Measurements from ENCODE around the gene NBPF1. TPM values are rescaled to one million over a fixed set of nuclear protein-coding genes. Genes with fewer than 3 reads are reported as not detected.
"Not testable (repeated sequence)": the region's sequence is repeated elsewhere in the genome, so short reads cannot be mapped to it uniquely, and the experiment has no call there.

The NBPF1 gene
- total and polyA plus RNA-seq, 2 donors (not counting 3 experiments of a cell fraction or from before 2014, with no cell fraction given): 23.0 to 58.4 TPM

DNA sequence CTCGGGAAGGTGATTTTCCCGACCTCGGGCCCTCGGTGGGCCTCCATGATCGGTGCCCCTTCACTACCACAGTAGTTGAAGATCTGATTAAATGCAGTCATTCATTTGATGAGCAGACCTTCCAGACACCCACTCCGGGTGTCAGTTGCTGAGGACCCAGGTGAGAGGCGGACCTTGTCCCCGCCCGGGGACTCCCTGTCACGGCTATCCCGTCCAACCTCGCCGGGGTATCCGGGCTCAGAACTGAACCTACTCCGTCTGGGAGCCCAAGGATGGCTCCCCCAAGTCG lies 30.8 kb upstream of the NBPF1 start:
- H3K9me3 ChIP-seq (replicated peaks; ENCODE audit: control insufficient read depth, insufficient read depth, low read length): no peaks in the 10 kb centered on the region
- FAIRE-seq: no peak
- H3K36me3 ChIP-seq (ENCODE audit: control insufficient read depth in 2 of 2, extremely low read depth in 1 of 2, insufficient read depth in 2 of 2, low read length in 2 of 2): peaks cover 0 to 5% of the 10 kb centered on the region in 2 experiments
- peak overlapping the region; percentile 45 for H3K27ac ChIP-seq (ENCODE audit: insufficient read depth, low read depth, low read length)
- H3K4me1 ChIP-seq (ENCODE audit: control insufficient read depth, extremely low read depth, insufficient read depth, low read length): peaks cover 8% of the 10 kb centered on the region
- CTCF ChIA-PET: interaction anchor here (1.4 kb wide), 1 partner anchor 23 kb away, joined by 6 read pairs; no protein-coding TSS in a partner anchor
- H3K9me1 ChIP-seq (replicated peaks; ENCODE audit: control insufficient read depth, extremely low read depth, insufficient read depth, low read length): no peaks in the 10 kb centered on the region
- TSS peak; percentile 52 for BruUV-seq (replicated peaks)
- peak overlapping the region; percentile 92 for H3K9ac ChIP-seq (replicated peaks; ENCODE audit: extremely low read depth, insufficient read depth, low read length)
- DNase-seq (ENCODE audit: low read depth, low spot score): no peak
- dilution Hi-C loops (cut with MboI; ENCODE audit: extremely low pct_ligation_motif_present, low sequenced_read_pairs): no loop called here
- peak overlapping the region; percentile 89 for H3K4me2 ChIP-seq (ENCODE audit: insufficient read depth, low read length)
- no peaks in the 10 kb centered on the region for H4K20me1 ChIP-seq (replicated peaks; ENCODE audit: control insufficient read depth, extremely low read depth, insufficient read depth, low read length)
- POLR2A ChIA-PET: interaction anchor here (0.6 kb wide), 1 partner anchor 993 kb away, joined by 5 read pairs; no protein-coding TSS in a partner anchor
- H3K27me3 ChIP-seq (ENCODE audit: control insufficient read depth in 2 of 2, insufficient read depth in 2 of 2, low read length in 2 of 2): no peaks in the 10 kb centered on the region
- peak overlapping the region; percentile 46 to 82 (median 69) for H3K4me3 ChIP-seq (replicated peaks in 1 of 3; ENCODE audit: insufficient read depth in 1 of 3, low read depth in 1 of 3, low read length in 3 of 3)
- no peak for TF ChIP-seq JUN (IDR thresholded peaks at IDR 0.05; ENCODE audit: borderline replicate concordance, insufficient read depth, insufficient read length, low read depth)
- TF ChIP-seq FOS (IDR thresholded peaks at IDR 0.05; ENCODE audit: borderline replicate concordance, insufficient read depth, low read length): no peak
- TF ChIP-seq GATA2 (IDR thresholded peaks at IDR 0.05; ENCODE audit: insufficient read depth, insufficient read length, low read depth, low read length): no peak
- TF ChIP-seq POLR2A (IDR thresholded peaks at IDR 0.05; ENCODE audit: low read depth, low read length): no peak
- TF ChIP-seq EZH2 (IDR thresholded peaks at IDR 0.05; ENCODE audit: borderline replicate concordance, low read depth, low read length, severe bottlenecking): no peak
- TF ChIP-seq MAX (IDR thresholded peaks at IDR 0.05; ENCODE audit: insufficient read depth, insufficient read length): no peak
- no peak for TF ChIP-seq MYC (IDR thresholded peaks at IDR 0.05; ENCODE audit: low read depth, low read length)
- TF ChIP-seq POLR2AphosphoS5 (IDR thresholded peaks at IDR 0.05; ENCODE audit: insufficient read depth, low read depth, low read length): no peak
- TF ChIP-seq, protein P1, sequence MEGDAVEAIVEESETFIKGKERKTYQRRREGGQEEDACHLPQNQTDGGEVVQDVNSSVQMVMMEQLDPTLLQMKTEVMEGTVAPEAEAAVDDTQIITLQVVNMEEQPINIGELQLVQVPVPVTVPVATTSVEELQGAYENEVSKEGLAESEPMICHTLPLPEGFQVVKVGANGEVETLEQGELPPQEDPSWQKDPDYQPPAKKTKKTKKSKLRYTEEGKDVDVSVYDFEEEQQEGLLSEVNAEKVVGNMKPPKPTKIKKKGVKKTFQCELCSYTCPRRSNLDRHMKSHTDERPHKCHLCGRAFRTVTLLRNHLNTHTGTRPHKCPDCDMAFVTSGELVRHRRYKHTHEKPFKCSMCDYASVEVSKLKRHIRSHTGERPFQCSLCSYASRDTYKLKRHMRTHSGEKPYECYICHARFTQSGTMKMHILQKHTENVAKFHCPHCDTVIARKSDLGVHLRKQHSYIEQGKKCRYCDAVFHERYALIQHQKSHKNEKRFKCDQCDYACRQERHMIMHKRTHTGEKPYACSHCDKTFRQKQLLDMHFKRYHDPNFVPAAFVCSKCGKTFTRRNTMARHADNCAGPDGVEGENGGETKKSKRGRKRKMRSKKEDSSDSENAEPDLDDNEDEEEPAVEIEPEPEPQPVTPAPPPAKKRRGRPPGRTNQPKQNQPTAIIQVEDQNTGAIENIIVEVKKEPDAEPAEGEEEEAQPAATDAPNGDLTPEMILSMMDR (IDR thresholded peaks at IDR 0.05; ENCODE audit: extremely low read depth in 1 of 2, insufficient read depth in 1 of 2, low read depth in 1 of 2, low read length in 2 of 2): no peak
- peak overlapping the region; percentile 76 for H2AFZ ChIP-seq (ENCODE audit: low read depth, low read length)
- peaks cover 20% of the 10 kb centered on the region for H3K79me2 ChIP-seq (ENCODE audit: control insufficient read depth, insufficient read depth, low read length)
- intact Hi-C loops (cut with micrococcal nuclease): loop anchor here (2.0 kb wide), 1 partner anchor 23 kb away; no protein-coding TSS in a partner anchor

DNA sequence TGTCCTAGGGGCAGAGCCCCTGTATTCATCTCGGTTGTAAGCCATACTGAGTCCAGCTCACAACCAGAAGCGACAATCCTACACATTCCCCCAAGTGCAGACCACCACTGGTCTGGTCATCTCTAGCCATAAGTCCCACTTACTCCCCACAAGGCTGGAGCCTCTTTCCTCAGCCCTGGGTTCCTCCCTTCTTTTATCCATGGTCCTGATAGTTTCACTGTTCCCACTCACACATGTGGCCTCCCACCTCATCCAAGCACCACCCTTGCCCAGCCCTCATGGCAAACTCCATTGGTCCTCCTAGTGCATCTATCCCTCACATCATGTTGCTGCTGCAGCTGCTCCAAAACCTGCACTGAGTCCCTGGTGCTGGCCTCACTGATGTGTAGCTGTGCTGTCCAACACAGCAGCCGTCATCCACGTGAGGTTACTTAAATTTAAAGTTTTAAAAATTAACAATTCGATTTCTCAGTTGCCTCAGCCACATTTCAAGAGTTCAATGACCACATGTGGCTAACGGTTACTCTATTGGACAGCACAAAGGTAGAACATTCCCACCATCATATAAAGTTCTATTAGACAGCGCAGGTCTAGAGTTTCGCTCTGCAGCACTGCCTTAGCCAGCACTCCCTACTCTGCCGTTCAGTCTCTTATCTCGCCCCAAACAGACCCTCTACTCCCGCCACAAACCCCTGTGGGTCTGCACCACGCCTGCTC lies 30.3 kb upstream of the NBPF1 start:
- H3K4me2 ChIP-seq (ENCODE audit: insufficient read depth, low read length): peak overlapping the region; percentile 89
- POLR2A ChIA-PET: interaction anchor here (0.6 kb wide), 1 partner anchor 992 kb away, joined by 5 read pairs; no protein-coding TSS in a partner anchor
- peak overlapping the region; percentile 92 for H3K9ac ChIP-seq (replicated peaks; ENCODE audit: extremely low read depth, insufficient read depth, low read length)
- H3K9me3 ChIP-seq (replicated peaks; ENCODE audit: control insufficient read depth, insufficient read depth, low read length); dilution Hi-C loops (cut with MboI; ENCODE audit: extremely low pct_ligation_motif_present, low sequenced_read_pairs); DNase-seq (ENCODE audit: low read depth, low spot score); H4K20me1 ChIP-seq (replicated peaks; ENCODE audit: control insufficient read depth, extremely low read depth, insufficient read depth, low read length); H3K36me3 ChIP-seq (ENCODE audit: control insufficient read depth in 2 of 2, extremely low read depth in 1 of 2, insufficient read depth in 2 of 2, low read length in 2 of 2); H3K9me1 ChIP-seq (replicated peaks; ENCODE audit: control insufficient read depth, extremely low read depth, insufficient read depth, low read length); H3K27me3 ChIP-seq (ENCODE audit: control insufficient read depth in 2 of 2, insufficient read depth in 2 of 2, low read length in 2 of 2); BruUV-seq (replicated peaks); H3K4me1 ChIP-seq (ENCODE audit: control insufficient read depth, extremely low read depth, insufficient read depth, low read length): not testable (repeated sequence)
- FAIRE-seq: peak; percentile 28
- CTCF ChIA-PET: interaction anchor here (1.4 kb wide), 1 partner anchor 23 kb away, joined by 6 read pairs; no protein-coding TSS in a partner anchor
- H2AFZ ChIP-seq (ENCODE audit: low read depth, low read length): peak overlapping the region; percentile 76
- intact Hi-C loops (cut with micrococcal nuclease): loop anchor here (2.0 kb wide), 1 partner anchor 23 kb away; no protein-coding TSS in a partner anchor
- peak overlapping the region; percentile 45 for H3K27ac ChIP-seq (ENCODE audit: insufficient read depth, low read depth, low read length)
- H3K79me2 ChIP-seq (ENCODE audit: control insufficient read depth, insufficient read depth, low read length): peaks cover 20% of the 10 kb centered on the region
- peak overlapping the region; percentile 46 to 82 (median 69) for H3K4me3 ChIP-seq (replicated peaks in 1 of 3; ENCODE audit: insufficient read depth in 1 of 3, low read depth in 1 of 3, low read length in 3 of 3)
